Measurements from ENCODE around the gene IRF6.

Gene IRF6

GRCh38 chr1:209786146-209786545, 19.8 kb downstream of the IRF6 start:
- DNase-seq: no peak

GRCh38 chr1:209785592-209785991, 20.4 kb downstream of the IRF6 start:
- DNase-seq: no peak

GRCh38 chr1:209784265-209785169, 21.4 kb downstream of the IRF6 start, which contains the start of gene C1orf74:
C1orf74 (minus strand) TSS chr1:209784559; CDS start chr1:209783634, 925 bp downstream.
- DNase-seq: peak; percentile 99

GRCh38 chr1:209783386-209783785, 22.6 kb downstream of the IRF6 start:
- no peak for DNase-seq

- DNase-seq: no peak
Measured at GRCh38 chr1:209780268-209780667, 25.7 kb downstream of the IRF6 start.

GRCh38 chr1:209778102-209778501, 27.8 kb downstream of the IRF6 start:
- DNase-seq: no peak

- DNase-seq: no peak
Measured at GRCh38 chr1:209777587-209777986, 28.4 kb downstream of the IRF6 start.

GRCh38 chr1:209775678-209776077, 30.3 kb downstream of the IRF6 start:
- DNase-seq: no peak

GRCh38 chr1:209774592-209774991, 31.4 kb downstream of the IRF6 start:
- no peak for DNase-seq

GRCh38 chr1:209772126-209772525, 33.8 kb downstream of the IRF6 start:
- DNase-seq: no peak

- DNase-seq: no peak
Measured at GRCh38 chr1:209770636-209771415, 35.1 kb downstream of the IRF6 start.

GRCh38 chr1:209769971-209770370, 36.0 kb downstream of the IRF6 start:
- no peak for DNase-seq

GRCh38 chr1:209769171-209769904, 36.6 kb downstream of the IRF6 start:
- DNase-seq: peak; percentile 91

GRCh38 chr1:209768354-209768774, 37.6 kb downstream of the IRF6 start:
- peak; percentile 97 for DNase-seq

- no peak for DNase-seq
Measured at GRCh38 chr1:209767706-209768105, 38.2 kb downstream of the IRF6 start.

GRCh38 chr1:209767096-209767495, 38.8 kb downstream of the IRF6 start:
- DNase-seq: peak; percentile 64

- DNase-seq: peak; percentile 46
Measured at GRCh38 chr1:209766051-209766450, 39.9 kb downstream of the IRF6 start.

GRCh38 chr1:209761011-209761635, 44.8 kb downstream of the IRF6 start:
- no peak for DNase-seq

- DNase-seq: no peak
Measured at GRCh38 chr1:209759829-209760359, 46.0 kb downstream of the IRF6 start.

- no peak for DNase-seq
Measured at GRCh38 chr1:209758400-209758799, 47.5 kb downstream of the IRF6 start.

GRCh38 chr1:209756615-209757445, 49.1 kb downstream of the IRF6 start:
- DNase-seq: peak; percentile 63
